Activated CD8-positive, alpha-beta memory T cell treated with anti-CD3 and anti-CD28 coated beads for 24 hours (primary cell): ENCODE results near the gene IGSF21.

ENCODE experiments used
- DNase-seq: peaks from one replicate; pipeline ENCODE4 v3.0.0-alpha.2; 2020

The IGSF21 gene

GRCh38 chr1:18234790-18235242 lies 127.2 kb downstream of the IGSF21 start:
- no peak for DNase-seq

GRCh38 chr1:18237371-18237770 lies 129.8 kb downstream of the IGSF21 start:
- DNase-seq: no peak

- DNase-seq: no peak
Measured at GRCh38 chr1:18238190-18238589, 130.6 kb downstream of the IGSF21 start.

- no peak for DNase-seq
Measured at GRCh38 chr1:18239671-18240070, 132.1 kb downstream of the IGSF21 start.

- no peak for DNase-seq
Measured at GRCh38 chr1:18240906-18241305, 133.3 kb downstream of the IGSF21 start.

GRCh38 chr1:18241891-18242290 lies 134.3 kb downstream of the IGSF21 start:
- DNase-seq: no peak

GRCh38 chr1:18243503-18244175 lies 136.0 kb downstream of the IGSF21 start:
- DNase-seq: no peak

- DNase-seq: no peak
Measured at GRCh38 chr1:18244762-18245161, 137.2 kb downstream of the IGSF21 start.

GRCh38 chr1:18245647-18246046 lies 138.0 kb downstream of the IGSF21 start:
- no peak for DNase-seq

GRCh38 chr1:18246543-18246942 lies 138.9 kb downstream of the IGSF21 start:
- no peak for DNase-seq

- DNase-seq: no peak
Measured at GRCh38 chr1:18247151-18247550, 139.6 kb downstream of the IGSF21 start.

- DNase-seq: no peak
Measured at GRCh38 chr1:18249631-18250030, 142.0 kb downstream of the IGSF21 start.

GRCh38 chr1:18253093-18253492 lies 145.5 kb downstream of the IGSF21 start:
- no peak for DNase-seq

GRCh38 chr1:18256282-18257235 lies 149.0 kb downstream of the IGSF21 start:
- DNase-seq: no peak

- DNase-seq: no peak
Measured at GRCh38 chr1:18257778-18258177, 150.2 kb downstream of the IGSF21 start.

GRCh38 chr1:18261891-18262290 lies 154.3 kb downstream of the IGSF21 start:
- DNase-seq: no peak

- DNase-seq: no peak
Measured at GRCh38 chr1:18262726-18263125, 155.1 kb downstream of the IGSF21 start.

- no peak for DNase-seq
Measured at GRCh38 chr1:18263547-18264120, 156.0 kb downstream of the IGSF21 start.

GRCh38 chr1:18264450-18265039 lies 156.9 kb downstream of the IGSF21 start:
- no peak for DNase-seq

- DNase-seq: no peak
Measured at GRCh38 chr1:18265641-18266040, 158.0 kb downstream of the IGSF21 start.

- DNase-seq: no peak
Measured at GRCh38 chr1:18266391-18266790, 158.8 kb downstream of the IGSF21 start.

GRCh38 chr1:18271336-18271735 lies 163.7 kb downstream of the IGSF21 start:
- DNase-seq: no peak

- DNase-seq: no peak
Measured at GRCh38 chr1:18278946-18279345, 171.3 kb downstream of the IGSF21 start.
